HG02884 (cell line): Measurements from ENCODE around the gene OR1F1.
"Not testable (repeated sequence)": the region's sequence is repeated elsewhere in the genome, so short reads cannot be mapped to it uniquely, and the experiment has no call there.

Experiments used
- ATAC-seq: cut with Tn5 transposase; IDR thresholded peaks from one replicate; pipeline ENCODE4 v1.9.1; 2021; ENCODE audit warnings: mild to moderate bottlenecking, moderate library complexity; ENCODE audit not compliant: unreplicated experiment

The OR1F1 gene

DNA sequence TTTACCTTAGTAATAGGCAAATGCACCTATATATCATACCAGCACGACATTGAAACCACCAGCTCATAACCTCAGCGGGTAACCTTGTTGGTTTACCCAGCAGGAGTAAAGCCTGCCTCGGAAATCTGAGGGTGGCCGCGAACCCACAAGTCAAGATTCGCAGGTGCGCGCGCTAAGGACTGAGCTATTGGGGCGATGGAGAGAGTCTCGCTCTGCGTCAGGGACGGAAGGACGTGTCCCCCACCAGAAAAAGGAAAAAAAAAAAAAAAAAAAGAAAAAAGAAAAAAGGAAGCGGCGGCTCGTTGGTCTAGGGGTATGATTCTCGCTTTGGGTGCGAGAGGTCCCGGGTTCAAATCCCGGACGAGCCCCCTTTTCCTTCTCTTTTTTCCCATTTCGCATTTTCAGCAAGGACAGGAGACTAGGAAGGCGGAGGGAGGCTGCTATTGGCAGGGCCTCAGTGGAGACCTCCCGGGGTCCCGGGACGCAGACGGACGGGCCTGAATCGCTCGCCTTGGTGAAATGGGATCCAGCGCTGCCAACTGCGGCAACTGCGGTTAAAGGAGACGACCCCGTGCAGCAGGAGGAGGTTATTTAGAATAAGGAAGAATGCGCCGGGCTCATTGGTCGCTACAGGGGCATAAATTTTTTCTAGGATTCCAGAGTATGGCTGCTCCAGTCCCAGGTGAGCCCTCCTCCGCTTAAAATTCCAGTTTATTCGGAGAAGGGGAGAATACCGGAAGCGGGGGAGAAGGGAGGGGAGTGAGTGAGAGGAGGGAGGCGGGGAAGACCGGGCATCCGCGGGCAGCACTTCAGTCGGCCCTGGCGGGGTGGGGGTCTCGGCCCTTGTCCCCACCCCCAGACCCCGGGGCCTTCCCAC lies at the start of gene OR1F1:
Gene OR1F1, plus strand, starts transcription at position 407 of the 877 bp plus-strand sequence.
- no peak for ATAC-seq

DNA sequence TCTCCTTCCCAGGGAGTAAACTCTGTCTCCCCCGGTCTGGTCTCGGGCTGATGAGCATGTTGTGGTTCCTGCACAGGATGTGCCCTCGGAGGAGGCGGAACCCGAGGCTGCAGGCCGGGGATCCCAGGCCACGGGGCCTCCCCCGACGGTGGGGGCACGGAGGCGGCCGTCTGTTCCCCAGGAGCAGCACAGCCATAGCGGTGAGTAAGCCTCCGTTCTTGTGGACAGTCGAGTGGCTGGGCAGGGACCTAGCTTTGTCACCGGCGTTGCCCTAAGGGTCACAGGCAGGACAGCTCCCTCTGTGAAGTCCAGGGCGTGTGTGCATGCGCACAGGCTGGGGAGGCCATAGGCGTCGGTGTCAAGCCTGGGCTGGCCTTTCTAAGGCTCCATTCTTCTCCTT lies 49.7 kb upstream of the OR1F1 start:
- ATAC-seq: no peak

DNA sequence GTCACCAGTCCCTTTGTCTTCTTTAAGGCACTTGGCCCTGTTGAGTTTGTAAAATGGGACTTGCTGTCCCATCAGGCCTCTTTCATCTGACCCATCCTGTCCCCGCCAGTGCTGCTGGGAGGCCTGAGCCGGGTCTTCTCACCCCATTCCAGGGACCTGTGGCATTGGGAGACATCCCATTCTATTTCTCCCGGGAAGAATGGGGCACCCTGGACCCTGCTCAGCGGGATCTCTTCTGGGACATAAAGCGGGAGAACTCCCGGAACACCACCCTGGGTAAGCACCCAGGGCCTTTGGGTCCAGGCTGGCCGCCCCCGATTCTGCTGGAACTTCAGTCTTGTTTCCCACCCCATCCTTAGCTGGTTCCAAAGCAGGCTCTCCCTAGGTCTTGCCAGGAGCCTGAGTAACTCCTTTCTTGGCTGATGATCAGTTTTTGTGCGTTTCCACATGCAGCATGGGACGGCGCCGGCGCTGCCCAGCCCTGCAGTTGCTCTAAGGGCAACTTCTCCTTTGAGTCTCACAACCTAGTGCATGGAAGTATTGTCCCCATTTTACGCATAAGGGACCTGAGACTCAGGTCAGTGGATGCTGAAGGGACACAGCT lies 49.1 kb upstream of the OR1F1 start:
- no peak for ATAC-seq

DNA sequence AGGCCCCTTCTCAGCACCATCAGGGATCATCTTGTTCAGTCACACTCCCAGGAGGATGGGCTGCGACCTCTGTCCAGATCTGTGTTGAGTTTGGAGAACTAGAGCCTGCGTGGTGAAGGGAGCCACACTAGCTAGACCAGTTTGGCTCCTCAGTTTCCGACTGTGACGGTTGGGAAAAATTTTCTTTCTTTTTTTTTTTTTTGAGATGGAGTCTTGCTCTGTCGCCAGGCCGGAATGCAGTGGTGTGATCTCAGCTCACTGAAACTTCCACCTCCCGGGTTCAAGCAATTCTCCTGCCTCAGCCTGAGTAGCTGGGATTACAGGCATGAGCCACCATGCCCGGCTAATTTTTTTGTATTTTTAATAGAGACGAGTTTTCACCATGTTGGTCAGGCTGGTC lies 48.4 kb upstream of the OR1F1 start:
- not testable (repeated sequence) for ATAC-seq

DNA sequence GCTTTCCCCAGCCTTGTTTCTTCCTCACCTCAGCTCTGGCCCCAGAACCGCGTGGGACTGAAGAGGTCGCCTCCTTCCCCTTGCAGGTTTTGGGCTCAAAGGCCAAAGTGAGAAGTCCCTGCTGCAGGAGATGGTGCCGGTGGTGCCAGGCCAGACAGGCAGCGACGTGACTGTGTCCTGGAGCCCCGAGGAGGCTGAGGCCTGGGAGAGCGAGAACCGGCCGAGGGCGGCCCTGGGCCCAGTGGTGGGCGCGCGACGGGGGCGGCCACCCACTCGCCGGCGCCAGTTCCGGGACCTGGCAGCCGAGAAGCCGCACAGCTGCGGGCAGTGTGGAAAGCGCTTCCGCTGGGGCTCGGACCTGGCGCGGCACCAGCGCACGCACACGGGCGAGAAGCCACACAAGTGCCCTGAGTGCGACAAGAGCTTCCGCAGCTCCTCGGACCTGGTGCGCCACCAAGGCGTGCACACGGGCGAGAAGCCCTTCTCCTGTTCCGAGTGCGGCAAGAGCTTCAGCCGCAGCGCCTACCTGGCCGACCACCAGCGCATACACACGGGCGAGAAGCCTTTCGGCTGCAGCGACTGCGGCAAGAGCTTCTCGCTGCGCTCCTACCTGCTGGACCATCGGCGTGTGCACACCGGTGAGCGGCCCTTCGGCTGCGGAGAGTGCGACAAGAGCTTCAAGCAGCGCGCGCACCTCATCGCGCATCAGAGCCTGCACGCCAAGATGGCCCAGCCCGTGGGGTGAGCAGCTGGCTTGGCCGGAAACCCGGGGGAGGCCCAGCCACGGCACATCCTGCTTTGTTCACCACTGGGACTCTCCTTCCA lies 47.2 kb upstream of the OR1F1 start:
- ATAC-seq: no peak

DNA sequence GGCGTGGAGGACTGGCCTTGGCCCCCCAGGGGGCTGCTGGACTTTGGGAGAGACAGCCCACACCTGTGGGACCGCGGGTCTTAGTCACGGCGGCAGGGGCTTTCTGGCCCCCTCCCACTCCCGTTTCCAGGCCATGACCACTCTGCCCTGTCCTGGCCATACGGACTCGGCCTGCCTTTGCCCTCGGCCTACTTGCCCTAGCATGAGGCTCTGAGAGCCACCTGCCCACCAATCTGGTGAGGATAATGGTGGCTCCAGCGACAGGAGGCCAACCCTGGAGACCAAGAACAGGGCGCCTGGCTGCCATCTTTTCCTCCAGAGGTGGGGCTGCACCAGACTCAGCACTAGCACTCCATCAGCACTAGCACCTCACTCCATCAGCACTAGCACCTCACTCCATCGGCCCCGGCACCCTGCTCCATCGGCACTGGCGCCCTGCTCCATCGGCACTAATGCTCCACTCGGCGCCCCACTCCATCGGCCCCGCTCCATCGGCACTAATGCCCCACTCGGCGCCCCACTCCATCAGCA lies 46.2 kb upstream of the OR1F1 start:
- ATAC-seq: no peak

DNA sequence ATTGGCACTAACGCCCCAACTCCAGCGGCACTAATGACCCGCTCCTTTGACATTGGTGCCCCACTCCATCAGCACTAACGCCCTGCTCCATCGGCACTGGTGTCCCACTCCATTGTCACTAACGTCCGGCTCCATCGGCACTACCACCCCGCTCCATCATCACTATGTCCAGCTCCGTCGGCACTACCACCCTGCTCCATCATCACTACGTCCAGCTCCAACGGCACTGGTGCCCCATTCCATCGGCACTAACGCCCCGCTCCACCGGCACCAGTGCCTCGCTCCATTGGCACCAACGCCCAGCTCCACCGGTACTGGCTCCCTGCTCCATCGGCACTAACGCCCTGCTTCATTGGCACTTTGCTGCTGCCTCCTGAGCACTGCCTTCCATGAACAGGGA lies 45.7 kb upstream of the OR1F1 start:
- no peak for ATAC-seq

DNA sequence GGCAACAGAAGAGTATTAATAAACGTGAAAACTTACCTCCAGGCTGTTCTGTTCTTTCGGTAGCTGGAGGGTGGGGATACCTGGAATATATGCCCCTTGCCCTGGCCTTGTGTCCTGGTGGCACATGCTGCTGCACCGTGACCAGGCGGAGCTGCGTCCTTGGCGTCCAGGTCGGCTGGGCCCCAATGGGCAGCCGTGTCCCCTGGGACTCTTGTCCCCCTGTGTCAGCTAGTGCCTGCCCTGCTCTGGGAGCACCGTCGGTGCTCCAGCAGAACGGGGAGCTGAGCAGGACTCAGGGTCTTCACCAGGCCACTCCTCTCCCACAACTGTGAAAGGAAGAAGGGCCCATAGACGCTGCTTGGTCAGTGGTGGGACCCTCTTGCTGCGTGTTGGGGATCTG lies 45.2 kb upstream of the OR1F1 start:
- no peak for ATAC-seq

DNA sequence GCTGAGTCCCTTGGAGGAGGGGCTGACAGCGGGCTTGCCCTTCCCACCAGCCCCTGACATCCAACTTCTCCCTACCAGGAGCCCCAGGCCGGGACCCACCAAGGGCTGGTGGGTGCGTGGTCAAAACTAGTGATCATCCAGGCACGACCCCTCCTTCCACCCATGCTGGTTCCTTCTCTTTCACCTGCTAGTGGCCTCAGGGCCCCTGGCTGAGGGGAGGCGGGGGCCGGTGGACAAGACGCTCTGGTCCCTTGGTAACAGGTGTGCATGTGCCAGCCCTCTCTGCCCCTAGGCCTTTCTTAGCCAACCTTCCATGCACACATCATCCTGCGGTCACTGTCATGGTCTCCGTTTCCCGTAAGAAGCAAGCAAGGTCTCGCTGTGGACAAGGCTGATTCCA lies 44.8 kb upstream of the OR1F1 start:
- ATAC-seq: no peak

DNA sequence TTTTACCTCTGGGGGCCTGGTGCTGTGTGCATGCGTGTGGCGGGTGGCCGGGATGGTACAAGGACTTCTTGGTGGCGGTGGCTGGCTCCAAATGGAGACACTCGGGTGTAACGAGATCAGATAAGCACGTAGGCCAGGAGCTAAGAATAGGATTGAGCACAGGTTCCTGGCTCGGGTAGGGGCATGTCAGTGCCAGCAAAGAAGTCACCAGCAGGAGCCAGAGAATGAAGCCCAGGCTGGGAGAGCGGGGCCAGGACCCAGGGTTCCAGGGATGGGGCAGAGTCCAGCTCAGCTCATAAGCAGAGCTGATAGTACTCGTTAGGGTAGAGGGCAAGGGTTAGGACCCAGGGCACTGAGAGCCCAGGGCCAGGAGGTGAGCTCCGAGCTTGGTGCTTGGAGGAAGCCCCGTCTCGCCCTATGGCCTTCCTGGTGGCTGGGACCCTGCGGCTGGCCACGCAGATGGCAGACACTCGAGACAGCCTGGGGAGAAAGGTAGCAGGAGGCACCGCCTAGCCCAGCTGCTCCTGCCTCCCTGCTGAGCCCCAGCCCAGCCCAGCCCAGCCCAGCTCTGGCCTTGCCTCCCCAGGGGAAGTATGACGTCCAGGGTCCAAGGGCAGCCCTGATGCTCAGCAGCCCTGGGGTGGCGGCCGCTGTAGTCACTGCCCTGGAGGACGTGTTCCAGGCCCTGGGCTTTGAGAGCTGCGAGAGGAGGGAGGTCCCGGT lies 44.2 kb upstream of the OR1F1 start:
- no peak for ATAC-seq

DNA sequence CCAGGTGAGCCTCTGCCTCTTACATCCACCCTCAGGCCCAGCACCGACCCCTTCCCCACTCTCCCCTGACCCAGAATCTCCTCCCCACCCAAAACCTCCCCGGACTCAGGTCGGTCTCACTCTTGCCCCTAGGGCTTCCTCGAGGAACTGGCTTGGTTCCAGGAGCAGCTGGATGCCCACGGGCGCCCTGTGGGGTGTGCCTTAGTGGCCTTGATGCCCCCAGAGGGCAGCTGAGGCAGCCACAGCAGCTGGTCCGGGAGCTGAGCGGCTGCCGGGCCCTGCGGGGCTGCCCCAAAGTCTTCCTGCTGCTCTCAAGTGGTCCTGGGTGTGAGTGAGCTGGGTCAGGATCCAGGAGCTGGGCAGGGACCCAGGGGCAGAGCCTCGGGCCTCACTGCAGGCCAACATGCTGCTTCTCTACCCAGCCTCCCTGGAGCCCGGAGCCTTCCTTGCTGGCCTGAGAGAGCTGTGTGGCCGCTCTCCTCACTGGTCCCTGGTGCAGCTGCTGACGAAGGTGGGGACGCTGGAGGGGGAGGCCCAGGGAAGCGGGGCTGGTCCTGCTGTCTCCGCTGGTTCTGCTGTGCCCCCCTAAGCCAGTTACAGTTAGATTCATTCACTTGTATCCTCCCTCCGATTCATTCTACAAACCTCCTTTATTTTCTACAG lies 43.6 kb upstream of the OR1F1 start:
- ATAC-seq: no peak

DNA sequence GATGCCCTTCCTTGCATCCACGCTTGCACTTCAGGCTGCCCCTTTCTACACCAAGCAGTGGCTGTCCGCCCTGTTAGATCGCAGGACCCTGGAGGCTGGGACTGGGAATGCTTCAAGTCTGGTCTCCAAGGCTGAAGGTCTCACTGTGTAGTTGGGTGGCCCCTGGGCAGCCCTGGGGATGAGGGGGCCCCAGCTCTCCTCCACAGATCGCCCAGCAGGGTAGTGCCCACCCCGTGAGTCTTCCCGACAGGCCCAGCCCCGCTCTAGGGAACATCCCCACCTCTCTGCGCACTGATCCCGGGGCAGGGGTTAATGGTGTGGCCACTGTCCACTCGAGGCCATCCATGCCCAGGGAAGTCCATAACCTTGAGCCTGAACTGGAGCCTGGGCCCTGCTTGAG lies 42.9 kb upstream of the OR1F1 start:
- no peak for ATAC-seq

DNA sequence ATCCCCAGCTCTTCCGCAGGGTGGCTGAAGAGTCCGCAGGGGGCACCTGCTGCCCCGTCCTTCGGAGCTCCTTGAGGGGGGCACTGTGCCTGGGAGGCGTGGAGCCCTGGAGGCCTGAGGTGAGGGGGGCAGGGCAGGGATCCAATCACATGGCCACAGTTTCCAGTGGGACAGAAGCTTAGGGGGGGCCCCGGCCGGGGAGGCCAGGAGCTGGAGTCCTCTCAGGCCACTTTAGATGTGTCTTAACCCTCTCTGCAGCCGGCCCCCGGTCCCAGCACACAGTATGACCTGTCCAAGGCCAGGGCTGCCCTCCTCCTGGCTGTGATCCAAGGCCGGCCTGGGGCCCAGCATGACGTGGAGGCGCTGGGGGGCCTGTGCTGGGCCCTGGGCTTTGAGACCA lies 42.3 kb upstream of the OR1F1 start:
- ATAC-seq: no peak

DNA sequence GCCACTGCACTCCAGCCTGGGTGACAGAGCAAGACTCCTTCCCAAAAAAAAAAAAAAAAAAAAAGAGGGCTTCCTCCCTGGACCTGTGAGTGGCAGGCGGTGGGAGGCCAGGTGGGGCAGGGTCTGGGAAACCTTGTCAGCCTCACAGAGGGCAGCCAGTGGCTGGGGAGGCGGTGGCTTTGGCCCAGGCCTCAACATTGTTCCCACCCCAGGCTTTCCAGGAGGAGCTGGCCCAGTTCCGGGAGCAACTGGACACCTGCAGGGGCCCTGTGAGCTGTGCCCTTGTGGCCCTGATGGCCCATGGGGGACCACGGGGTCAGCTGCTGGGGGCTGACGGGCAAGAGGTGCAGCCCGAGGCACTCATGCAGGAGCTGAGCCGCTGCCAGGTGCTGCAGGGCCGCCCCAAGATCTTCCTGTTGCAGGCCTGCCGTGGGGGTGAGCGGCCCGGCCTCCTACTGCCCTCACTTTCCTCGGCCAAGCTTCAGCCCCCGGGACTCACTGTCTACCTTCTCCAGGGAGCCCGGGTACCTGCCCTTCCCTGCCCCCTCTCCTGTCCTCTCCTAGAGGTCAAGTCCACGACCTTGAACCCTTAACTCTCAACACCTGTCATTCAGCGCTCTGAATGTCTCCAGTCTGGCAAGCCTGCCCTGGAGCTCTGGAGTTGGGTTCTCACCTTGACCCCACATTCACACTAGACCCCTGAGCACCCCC lies 40.8 kb upstream of the OR1F1 start:
- no peak for ATAC-seq

DNA sequence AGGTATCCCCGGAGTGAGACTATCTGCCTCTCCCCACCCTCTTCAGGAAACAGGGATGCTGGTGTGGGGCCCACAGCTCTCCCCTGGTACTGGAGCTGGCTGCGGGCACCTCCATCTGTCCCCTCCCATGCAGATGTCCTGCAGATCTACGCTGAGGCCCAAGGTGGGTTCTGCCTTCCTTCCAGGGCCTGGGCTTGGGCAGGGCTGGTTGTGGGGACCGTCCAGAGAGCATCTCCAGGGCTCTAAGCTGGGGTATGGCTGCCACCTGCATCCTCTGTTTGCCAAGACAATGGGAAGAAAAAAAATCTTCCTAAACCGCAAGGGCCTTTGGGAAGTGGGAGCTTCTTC lies 40.3 kb upstream of the OR1F1 start:
- ATAC-seq: no peak

DNA sequence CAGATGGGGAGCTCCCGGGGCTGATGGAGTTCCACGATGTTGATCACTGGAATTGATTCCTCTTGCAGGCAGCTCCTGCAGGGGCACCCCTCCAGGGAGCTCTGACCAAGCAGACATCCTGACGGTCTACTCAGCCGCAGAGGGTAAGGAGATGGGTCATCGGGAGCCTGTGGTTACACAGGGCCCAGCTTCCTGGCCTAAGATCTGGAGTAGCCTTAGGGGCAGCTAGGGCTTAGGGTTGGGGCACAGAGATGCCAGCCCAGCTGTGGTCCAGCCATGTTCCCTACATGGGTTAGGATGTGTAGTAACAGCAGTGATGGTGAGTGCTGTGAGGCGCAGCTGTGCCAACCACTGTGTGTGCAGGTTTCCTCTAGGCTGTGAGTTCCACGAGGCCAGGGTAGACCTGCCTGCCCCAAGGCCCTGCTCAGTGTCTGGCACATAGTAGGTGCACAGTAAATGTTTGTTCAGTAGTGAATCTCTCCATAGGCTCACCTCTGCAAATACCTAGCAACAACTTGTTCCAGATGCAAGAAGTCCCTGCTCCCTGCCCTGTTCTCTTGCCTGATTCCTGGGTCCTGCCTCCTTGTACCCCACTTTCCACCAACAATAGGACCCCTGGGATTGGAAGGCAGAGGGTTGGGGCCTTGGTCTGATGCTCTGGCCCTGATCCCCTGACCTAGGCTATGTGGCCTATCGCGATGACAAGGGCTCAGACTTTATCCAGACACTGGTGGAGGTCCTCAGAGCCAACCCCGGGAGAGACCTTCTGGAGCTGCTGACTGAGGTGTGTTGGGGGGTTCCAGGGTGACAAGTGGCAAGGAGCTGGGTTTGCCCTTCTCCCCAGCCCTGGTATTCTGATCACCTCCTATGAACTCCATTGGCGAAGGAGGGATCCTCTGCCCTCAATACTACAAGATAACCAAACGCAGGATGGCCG lies 39.5 kb upstream of the OR1F1 start:
- no peak for ATAC-seq

DNA sequence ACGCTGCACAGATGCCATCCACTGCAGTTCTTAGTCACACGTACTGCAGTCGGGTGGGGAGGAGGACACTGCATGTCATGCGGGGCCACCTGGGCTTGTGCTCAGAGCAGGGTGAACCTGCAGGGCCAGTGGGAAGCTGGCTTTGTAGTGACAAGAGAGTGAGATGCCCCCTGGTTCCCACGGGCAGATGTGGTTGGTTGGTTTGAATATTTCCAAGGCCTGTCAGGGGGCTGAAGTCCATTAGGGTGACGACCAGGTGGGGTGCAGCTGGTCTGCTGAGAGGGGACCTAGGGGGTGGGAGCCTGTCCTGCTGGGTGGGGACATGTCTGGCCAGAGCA lies 38.8 kb upstream of the OR1F1 start:
- no peak for ATAC-seq

DNA sequence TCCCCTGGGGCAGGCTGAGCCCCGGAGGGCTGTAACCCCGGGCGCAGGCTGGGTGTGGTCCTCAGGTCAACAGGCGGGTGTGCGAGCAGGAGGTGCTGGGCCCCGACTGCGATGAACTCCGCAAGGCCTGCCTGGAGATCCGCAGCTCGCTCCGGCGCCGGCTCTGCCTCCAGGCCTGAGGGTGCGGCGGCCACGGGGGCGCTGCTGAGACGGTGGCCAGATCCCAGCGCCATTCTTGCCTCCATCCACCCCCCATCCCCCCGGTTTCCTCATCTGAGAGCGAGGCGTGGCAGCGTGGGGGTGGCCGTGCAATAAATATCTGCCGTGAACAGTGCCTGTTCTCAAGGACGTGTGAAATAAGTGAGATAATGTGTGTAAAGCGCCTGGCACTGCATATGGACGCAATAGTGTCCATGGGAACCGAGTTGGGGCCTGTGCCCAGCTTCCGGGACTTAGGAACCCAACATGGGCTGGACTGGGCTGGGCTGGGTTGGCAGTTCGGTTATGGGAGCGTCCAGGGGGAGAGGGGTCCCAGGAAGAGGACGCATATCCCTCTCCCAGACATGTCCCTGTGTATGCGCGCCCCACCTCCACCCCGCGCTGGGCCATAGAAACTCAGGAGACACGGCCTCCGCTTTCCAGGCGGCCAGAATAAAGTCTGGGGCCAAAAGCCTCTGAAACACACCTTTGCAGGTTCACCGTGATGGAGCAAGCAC lies 38.2 kb upstream of the OR1F1 start:
- no peak for ATAC-seq
